ENCODE measurements around the gene RAE1. TPM values are rescaled to one million over a fixed set of nuclear protein-coding genes. Genes with fewer than 3 reads are reported as not detected.

The RAE1 gene
- total and polyA plus RNA-seq, 12 donors = 8.8 to 46.9 (median 22.5) TPM

DNA sequence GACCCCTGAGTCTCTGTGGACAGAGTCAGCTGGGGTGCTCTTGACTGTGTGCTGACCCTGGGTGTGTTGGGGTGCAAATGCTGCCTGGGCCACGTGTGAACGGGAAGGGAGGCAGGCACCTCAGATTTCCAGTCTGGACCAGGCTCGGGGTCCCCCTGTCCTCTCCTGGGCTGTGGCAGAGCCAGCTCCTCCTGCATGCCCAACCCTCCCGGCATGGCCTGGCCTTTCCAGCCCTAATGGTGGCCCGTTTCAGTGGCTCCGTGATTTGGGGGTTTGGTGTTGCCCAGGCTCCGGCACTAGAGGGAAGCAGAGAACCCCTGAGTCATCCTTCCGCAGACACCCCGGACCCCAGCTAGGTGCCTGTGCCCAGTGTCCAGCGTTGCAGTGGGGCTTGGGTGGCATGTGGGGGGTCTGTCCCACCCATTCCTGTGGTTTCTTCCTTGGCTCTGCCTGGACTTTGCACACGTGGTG, 49.2 kb downstream of the RAE1 start:
- no peak for TF ChIP-seq CTCF (IDR thresholded peaks at IDR 0.05)
- no peak for TF ChIP-seq POLR2A (IDR thresholded peaks at IDR 0.05)
- no peaks in the 10 kb centered on the region for H3K9me3 ChIP-seq (replicated peaks in 1 of 3)
- no peaks in the 10 kb centered on the region for H3K27me3 ChIP-seq
- H3K36me3 ChIP-seq (replicated peaks in 1 of 2) = peaks cover 0 to 4% of the 10 kb centered on the region in 2 donors
- 86 to 92% (median 87%) methylated on average over 7 to 11 of the region's 11 CpGs for WGBS, 4 donors
- intact Hi-C loops (cut with DNase I) = no loop called here
- H3K27ac ChIP-seq = no peak overlapping the region
- DNase-seq = no peak
- H3K4me3 ChIP-seq = no peak overlapping the region
- H3K4me1 ChIP-seq (replicated peaks in 1 of 2) = peaks cover 10 to 42% of the 10 kb centered on the region in 2 donors

DNA sequence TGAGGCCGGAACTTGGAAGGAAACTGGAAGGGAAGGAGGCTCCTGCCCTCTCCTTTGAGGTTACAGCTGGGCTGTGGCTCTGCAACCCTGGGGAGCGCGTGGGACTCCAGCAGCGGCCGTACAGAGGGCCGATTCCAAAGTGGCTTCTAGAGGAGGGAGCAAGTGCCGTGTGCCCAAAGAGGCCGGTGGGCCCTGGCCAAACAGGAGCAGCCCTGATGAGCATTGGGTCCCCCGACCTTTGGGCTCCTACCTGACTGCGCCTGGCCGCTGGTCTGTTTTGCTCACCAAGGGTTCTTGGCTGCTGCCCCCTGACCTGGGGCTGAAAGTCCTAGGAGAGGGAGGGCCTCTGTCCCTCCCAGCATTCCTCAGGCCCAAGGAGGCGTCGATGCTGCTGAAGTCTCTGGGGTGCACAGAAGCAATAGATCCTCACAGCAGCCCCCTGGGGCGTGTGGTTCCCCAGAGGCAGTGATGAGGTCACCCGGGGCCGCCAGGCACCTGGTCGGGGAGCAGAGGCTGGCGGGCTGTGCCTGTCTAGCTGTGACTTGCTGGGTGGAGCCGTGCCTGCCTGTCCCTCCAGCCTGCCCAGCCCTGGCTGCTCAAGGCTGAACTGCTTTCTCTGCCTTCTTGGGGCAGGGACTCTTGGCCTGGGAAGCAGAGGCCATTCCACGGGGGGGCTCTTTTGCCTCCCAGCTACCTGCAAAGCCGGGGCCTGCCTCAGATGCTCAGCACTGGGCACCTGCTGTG, 49.9 kb downstream of the RAE1 start:
- no peaks in the 10 kb centered on the region for H3K27me3 ChIP-seq
- WGBS, 4 donors = 69 to 85% (median 83%) methylated on average over 14 to 21 of the region's 21 CpGs
- H3K27ac ChIP-seq = no peak overlapping the region
- H3K4me3 ChIP-seq = no peak overlapping the region
- peaks cover 0 to 4% of the 10 kb centered on the region in 2 donors for H3K36me3 ChIP-seq (replicated peaks in 1 of 2)
- TF ChIP-seq CTCF (IDR thresholded peaks at IDR 0.05) (no peak), POLR2A (IDR thresholded peaks at IDR 0.05) (no peak)
- H3K9me3 ChIP-seq (replicated peaks in 1 of 3) = no peaks in the 10 kb centered on the region
- peak in 2 of 7 donors; percentile 15 to 47 for DNase-seq
- H3K4me1 ChIP-seq (replicated peaks in 1 of 2) = peaks cover 6 to 36% of the 10 kb centered on the region in 2 donors
- intact Hi-C loops (cut with DNase I) = no loop called here

GRCh38 chr20:57401565-57401918, 50.5 kb downstream of the RAE1 start:
- no peak overlapping the region for H3K27ac ChIP-seq
- H3K36me3 ChIP-seq (replicated peaks in 1 of 2) = peaks cover 0 to 4% of the 10 kb centered on the region in 2 donors
- WGBS, 4 donors = 93 to 96% (median 96%) methylated on average over 7 of the region's 7 CpGs
- H3K27me3 ChIP-seq = no peaks in the 10 kb centered on the region
- H3K9me3 ChIP-seq (replicated peaks in 1 of 3) = no peaks in the 10 kb centered on the region
- intact Hi-C loops (cut with DNase I) = no loop called here
- no peak for DNase-seq
- H3K4me1 ChIP-seq (replicated peaks in 1 of 2) = peaks cover under 1 to 31% of the 10 kb centered on the region in 2 donors
- no peak overlapping the region for H3K4me3 ChIP-seq
- TF ChIP-seq CTCF (IDR thresholded peaks at IDR 0.05) (no peak), POLR2A (IDR thresholded peaks at IDR 0.05) (no peak)

GRCh38 chr20:57402206-57403125, 51.4 kb downstream of the RAE1 start:
- peaks cover 0 to 22% of the 10 kb centered on the region in 2 donors for H3K4me1 ChIP-seq (replicated peaks in 1 of 2)
- intact Hi-C loops (cut with DNase I) = no loop called here
- no peaks in the 10 kb centered on the region for H3K9me3 ChIP-seq (replicated peaks in 1 of 3)
- TF ChIP-seq CTCF (IDR thresholded peaks at IDR 0.05) (no peak), POLR2A (IDR thresholded peaks at IDR 0.05) (no peak)
- whole genome bisulfite sequencing, 4 donors = 93 to 96% (median 93%) methylated on average over 20 to 32 of the region's 32 CpGs
- no peak overlapping the region for H3K4me3 ChIP-seq
- DNase-seq = no peak
- H3K27ac ChIP-seq = no peak overlapping the region
- peaks cover 0 to 1% of the 10 kb centered on the region in 2 donors for H3K36me3 ChIP-seq (replicated peaks in 1 of 2)
- no peaks in the 10 kb centered on the region for H3K27me3 ChIP-seq
